Medulla oblongata (tissue), 1 donor: ENCODE measurements around the gene OR1J1.

ENCODE experiments used
- DNase-seq: peaks from one replicate; pipeline ENCODE4 v3.0.0-alpha.2; 2015; ENCODE audit errors: extremely low spot score

The OR1J1 gene

DNA sequence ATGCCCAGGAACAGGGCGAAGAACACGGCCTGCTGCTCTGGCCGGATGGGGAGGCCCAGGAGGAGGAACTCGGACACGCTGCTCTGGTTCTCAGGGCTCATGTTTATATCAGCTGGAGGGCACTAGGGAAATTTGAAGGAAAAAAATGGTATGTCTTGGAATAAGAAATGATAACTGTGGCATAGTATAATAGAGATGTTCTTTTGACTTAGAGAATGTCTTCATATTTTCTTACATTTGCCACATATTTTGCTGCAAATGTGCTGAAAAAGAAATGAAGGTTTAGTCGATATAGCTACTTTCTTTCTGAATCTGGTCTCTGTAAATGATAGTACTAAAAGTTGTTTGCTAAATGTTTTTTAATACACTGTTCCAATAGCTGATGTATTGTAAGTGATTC lies at the start of gene OR1J1:
Gene OR1J1, minus strand, starts transcription at position 101 of the 400 bp plus-strand sequence. Its CDS starts 0 bp downstream, at position 101.
- DNase-seq: no peak

DNA sequence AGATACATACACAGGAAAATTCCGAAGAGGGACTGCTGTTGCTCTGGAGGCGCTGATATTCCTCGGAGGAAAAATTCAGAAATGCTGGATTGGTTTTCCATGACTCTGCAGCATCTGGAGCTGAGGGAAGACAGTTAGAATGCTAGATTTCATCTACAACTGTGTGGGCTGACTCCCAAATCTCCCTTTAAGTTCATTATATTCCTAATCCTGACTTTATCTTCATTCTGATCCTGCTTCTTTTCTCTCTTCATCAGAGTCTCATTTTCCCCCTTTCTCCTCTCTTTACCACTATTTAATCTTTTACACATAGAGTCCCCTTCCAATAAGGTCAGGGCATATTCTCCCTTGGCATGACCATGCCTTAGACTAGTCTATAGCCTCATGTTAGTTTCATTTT lies 49.5 kb upstream of the OR1J1 start, which contains the start of gene OR1N1:
Gene OR1N1, minus strand, starts transcription at position 101 of the 400 bp plus-strand sequence. Its CDS starts 0 bp downstream, at position 101.
- DNase-seq: no peak

DNA sequence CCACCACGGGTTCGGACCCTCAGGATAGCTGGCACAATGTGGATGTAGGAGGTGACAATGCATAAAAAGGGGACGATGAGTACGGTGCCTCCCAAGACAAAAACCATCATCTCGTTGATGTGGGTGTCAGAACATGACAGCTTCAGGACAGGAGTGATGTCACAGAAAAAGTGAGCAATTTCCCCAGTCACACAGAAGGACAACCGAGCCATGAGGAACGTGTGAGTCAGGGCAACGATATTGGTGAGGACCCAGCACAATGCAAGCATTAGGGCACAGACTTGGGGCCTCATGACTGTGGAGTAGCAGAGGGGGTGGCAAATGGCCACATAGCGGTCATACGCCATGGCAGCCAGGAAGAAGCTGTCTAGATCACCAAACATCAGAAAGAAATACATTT lies 48.9 kb upstream of the OR1J1 start:
- DNase-seq: no peak

- no peak for DNase-seq
Observed at GRCh38 chr9:122519376-122519775, 41.6 kb upstream of the OR1J1 start.

- no peak for DNase-seq
Observed at GRCh38 chr9:122518841-122519240, 41.1 kb upstream of the OR1J1 start, which contains the start of gene OR1J4. OR1J4 (plus strand) TSS chr9:122519141; CDS start chr9:122519141, 0 bp downstream.

GRCh38 chr9:122518226-122518625 lies 40.5 kb upstream of the OR1J1 start:
- no peak for DNase-seq

GRCh38 chr9:122510502-122510901 lies 32.8 kb upstream of the OR1J1 start, which contains the start of gene OR1J2:
OR1J2 (plus strand) TSS chr9:122510802; CDS start chr9:122510802, 0 bp downstream.
- DNase-seq: no peak

DNA sequence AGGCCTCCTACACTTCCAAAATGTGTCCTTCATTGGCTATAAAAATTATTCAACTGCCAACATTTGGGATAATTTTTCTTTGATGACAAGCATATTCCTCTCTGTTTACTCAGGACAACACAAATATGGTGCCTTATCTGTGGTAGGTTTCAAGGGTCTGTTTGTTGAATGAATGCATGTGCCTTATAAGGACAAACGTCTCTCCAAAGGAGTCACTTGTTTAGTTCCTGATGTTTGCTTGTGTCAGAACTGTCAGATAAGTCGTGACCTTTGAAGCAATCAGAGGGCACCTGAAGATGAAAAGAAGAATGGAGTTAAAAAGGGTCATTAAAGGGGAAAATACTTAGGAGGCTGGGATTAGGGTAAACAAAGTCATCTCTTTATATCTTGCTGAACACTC lies 29.2 kb upstream of the OR1J1 start:
- no peak for DNase-seq

DNA sequence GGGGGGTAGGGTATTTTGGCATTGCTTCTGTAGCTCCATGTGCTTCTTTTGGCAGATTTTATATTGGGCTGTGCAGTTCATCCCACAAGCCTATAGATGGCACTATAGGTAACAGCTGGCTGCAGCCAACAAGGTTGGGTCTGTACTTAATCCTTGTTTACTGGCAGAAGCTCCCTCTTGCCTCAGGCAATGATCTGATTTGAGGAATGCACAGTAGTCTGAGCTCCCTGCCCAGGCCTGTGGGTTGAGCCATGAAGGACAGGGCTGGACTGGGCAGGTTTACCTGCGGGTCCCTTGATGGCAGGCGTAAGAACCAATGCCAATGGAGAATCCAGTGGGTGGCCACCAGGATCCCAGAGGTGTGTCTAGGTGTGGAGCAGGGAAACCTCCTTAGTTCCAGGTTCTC lies 21.2 kb upstream of the OR1J1 start:
- peak; percentile 9 for DNase-seq

DNA sequence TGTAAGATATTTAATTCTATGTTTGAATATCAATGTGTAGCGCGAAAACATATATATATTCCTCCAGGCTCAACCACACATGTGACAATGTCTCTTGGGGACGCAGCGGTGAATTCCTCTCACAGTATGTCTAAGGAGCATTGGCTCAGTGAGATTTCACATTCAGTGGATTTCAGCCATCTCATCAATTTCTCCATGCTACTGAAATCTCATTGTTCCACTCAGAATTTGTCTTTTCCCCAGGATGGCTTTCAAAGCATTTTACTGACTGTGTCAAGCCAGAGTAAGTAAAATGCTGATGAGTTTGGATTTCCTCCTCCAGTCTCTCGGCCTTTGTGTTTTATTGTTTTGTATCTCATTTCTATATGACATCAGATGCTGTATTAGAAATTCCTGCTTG lies 1.3 kb upstream of the OR1J1 start:
- no peak for DNase-seq

GRCh38 chr9:122477346-122477745 lies 380 bp downstream of the OR1J1 start:
- no peak for DNase-seq

DNA sequence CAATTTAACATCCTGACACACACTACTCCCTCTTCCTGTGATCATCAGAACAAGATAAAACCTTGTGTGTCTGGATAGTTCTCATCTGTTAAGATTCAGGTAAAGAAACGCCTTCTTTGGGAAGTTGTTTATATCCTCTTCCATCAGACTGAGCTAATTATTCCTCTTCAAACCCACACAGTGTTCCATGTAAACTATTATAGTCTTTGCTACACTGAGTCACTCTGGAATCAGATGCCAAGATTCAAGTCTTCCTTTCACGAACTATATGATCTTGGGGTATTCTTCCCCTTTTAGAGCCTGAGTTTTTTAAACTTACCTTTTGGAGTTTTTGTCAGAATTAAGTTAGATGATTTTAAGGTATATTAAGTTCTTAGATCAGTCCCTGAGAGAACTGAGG lies 2.0 kb downstream of the OR1J1 start:
- no peak for DNase-seq

DNA sequence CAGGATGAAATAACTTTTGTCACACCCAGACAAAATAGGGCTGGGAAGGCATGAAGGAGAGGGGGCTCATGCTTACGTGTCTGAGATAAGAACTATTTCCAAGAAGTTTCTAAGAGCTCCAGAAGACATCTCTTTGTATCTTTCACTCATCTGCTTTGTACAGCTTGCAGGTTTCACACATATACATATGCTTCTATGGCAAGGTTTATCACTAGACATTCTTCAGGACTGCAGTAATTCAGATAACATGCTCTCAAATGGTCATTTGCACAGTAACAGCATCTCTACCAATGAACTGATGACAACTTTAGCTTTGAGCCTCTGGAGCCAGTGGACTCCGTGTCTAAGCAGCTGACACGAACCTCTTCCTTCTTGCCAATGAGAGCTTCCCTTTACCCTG lies 3.2 kb downstream of the OR1J1 start:
- no peak for DNase-seq

DNA sequence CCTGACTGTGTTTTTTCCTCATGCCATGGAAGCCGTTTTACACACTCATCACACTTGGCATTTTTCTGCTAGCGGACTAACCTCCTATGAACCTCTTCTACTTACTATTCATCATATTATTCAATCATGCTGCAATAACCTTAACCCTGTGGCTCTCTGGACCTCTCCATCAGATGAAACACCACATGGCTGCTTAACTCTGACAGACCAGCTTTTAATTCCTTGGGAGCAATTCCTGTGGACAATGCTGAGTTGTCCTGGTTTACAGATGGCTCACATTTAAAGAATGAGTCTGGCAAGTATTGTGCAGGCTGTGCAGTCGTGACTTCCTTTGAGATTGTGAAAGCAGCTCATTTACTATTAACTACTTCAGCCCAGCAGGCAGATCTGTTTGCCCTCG lies 9.0 kb downstream of the OR1J1 start:
- DNase-seq: no peak

DNA sequence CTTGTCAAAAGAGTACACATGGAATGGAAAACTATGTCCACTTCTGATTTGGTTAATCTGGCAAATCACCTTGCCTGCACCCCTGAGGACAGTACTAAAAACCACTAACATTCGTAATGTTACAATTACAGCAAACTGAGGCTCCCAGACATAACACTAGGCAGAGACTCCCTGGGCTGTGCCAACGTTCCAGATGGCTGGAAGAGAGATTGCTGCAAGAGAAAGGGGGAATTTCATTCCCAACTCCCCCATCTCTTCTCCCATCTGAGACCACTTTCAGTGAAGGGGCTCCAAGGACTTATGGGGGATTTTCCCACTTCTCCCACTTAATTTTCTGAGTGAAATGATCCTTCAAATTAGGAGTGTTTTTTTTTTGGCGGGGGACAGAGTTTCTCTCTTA lies 11.3 kb downstream of the OR1J1 start:
- DNase-seq: no peak

DNA sequence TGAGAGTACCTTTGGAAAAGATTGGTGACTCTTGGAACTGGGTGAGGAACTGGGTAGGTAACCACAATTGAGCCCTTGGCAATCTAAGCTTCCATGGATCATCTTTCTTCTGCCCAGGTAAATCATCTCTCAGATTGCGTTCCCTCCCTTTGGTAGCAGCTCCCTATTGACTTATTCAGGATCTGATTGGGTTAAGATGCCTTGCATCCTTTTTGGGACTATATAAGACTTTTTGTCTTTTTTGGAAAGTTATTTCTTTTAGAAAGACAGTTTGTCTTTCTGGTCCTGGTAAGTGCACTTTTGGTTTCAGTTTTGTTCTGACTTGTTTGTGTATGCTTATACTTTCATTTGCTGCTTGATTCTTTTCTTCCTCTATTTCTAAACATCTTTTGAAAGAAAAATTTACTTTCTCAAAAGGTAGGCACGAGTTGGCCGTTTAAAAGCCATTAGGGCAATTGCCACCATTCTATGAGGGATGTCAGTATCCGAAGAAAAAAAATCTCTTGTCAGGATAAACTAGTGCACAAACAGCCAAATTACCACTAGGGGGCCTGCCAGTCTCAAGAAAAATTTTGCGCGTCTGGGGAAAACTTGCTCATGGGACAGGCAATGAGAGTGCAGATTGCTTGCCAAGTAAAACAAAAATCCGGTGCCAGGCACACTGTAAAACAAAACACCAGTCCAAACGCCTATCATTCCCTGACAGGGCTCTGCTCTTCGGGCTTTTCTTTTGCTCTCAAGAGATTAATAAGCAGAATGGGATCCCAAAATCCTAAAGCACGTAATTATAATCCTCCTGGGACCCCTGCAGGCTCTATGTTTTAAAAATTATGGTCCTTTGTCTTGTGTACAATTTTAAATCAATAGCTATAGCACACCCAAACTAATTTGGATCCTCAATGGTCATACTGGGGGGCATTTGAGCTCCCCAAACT lies 12.8 kb downstream of the OR1J1 start:
- peak; percentile 95 for DNase-seq

- no peak for DNase-seq
Observed at GRCh38 chr9:122463828-122464632, 13.7 kb downstream of the OR1J1 start.

DNA sequence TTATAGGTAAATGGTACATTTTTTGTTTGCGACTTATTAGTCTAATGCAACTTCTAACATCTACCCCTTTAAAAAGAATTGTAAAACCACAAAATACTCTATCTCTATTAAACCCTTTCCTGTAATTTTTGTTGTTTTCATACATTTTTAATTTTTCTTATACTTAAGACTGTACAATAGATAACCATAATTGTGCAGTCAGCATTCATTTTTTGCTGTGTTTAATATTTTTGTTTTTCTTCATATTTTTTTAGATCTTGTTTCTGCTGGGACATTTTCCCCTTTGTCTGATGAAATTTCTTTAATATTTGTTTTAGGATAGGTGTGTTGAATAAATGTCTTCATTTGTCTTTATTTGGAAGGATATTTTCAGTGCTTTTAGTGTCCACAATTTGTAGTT lies 19.9 kb downstream of the OR1J1 start:
- no peak for DNase-seq

- DNase-seq: no peak
Observed at GRCh38 chr9:122456123-122456522, 21.6 kb downstream of the OR1J1 start.

- DNase-seq: no peak
Observed at GRCh38 chr9:122453677-122454135, 24.0 kb downstream of the OR1J1 start.

DNA sequence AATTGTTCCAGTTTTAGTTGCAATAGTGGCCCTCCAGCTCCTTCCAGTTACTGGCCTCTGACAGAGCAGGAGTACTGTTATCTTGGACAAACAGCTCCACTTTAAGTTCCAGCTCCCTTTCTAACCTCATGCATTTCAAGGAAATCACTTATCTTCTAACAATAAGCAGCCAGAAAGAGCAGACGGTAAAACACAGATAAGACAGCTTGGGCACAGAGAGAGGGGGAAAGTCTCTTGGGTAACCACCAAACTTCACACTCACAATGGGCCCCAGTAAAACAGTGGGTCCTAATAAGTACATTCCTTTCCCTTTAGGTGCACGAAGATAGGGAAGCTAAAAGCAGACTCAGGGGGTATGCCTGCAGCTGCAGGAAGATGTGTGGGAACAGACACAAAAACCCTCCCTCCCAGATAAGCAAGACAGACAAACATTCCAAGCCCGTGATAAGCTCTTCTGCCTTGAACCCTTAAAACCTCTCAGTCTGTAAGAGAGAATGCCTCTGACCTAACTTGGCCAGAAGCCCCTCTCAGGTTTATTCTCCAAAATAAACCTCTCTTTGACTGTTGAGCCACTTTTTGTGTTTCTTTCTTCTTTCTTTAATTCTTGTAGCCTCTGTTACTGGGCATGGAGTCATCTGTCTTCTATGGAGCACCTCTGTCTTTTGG lies 30.8 kb downstream of the OR1J1 start:
- no peak for DNase-seq
